Measurements from ENCODE around the gene PRDX2.
"Not testable (repeated sequence)": the region's sequence is repeated elsewhere in the genome, so short reads cannot be mapped to it uniquely, and the experiment has no call there.

PRDX2 gene

GRCh38 chr19:12801466-12802266 is at the start of gene PRDX2, which contains the start of gene THSD8:
PRDX2 (minus strand) TSS chr19:12801800; CDS start chr19:12801261, 539 bp downstream.
THSD8 (plus strand) TSS chr19:12802069; CDS start chr19:12802072, 3 bp downstream.
- DNase-seq, result no peak

GRCh38 chr19:12847159-12848139 is 45.8 kb upstream of the PRDX2 start:
- DNase-seq, result no peak

- DNase-seq, result not testable (repeated sequence)
Measured at GRCh38 chr19:12846613-12847012, 45.0 kb upstream of the PRDX2 start.

GRCh38 chr19:12843999-12844732 is 42.6 kb upstream of the PRDX2 start:
- DNase-seq, result no peak

GRCh38 chr19:12843328-12843727 is 41.7 kb upstream of the PRDX2 start:
- no peak for DNase-seq

- no peak for DNase-seq
Measured at GRCh38 chr19:12842511-12842910, 40.9 kb upstream of the PRDX2 start.

GRCh38 chr19:12841094-12841493 is 39.5 kb upstream of the PRDX2 start:
- DNase-seq, result no peak

GRCh38 chr19:12840091-12841079 is 38.8 kb upstream of the PRDX2 start:
- DNase-seq, result no peak

GRCh38 chr19:12838886-12839756 is 37.5 kb upstream of the PRDX2 start:
- DNase-seq, result no peak

- DNase-seq, result no peak
Measured at GRCh38 chr19:12838182-12838885, 36.7 kb upstream of the PRDX2 start, which contains the start of gene MAST1. MAST1 (plus strand) TSS chr19:12838515; CDS start chr19:12838573, 58 bp downstream.

GRCh38 chr19:12837225-12837624 is 35.6 kb upstream of the PRDX2 start:
- DNase-seq, result no peak

- DNase-seq, result no peak
Measured at GRCh38 chr19:12836529-12836863, 34.9 kb upstream of the PRDX2 start.

GRCh38 chr19:12834976-12835757 is 33.6 kb upstream of the PRDX2 start:
- no peak for DNase-seq

GRCh38 chr19:12834566-12834943 is 33.0 kb upstream of the PRDX2 start, which contains the start of gene RTBDN:
RTBDN (minus strand) TSS chr19:12834579; CDS start chr19:12829979, 4,600 bp downstream.
- DNase-seq, result no peak

GRCh38 chr19:12833738-12834565 is 32.4 kb upstream of the PRDX2 start:
- DNase-seq, result no peak

- no peak for DNase-seq
Measured at GRCh38 chr19:12833418-12833737, 31.8 kb upstream of the PRDX2 start.

GRCh38 chr19:12828494-12828893 is 26.9 kb upstream of the PRDX2 start:
- no peak for DNase-seq
